Forelimb muscle (tissue), 1 donor: Measurements from ENCODE around the gene ARID5B. TPM values are rescaled to one million over a fixed set of nuclear protein-coding genes. Genes with fewer than 3 reads are reported as not detected.
A peak's percentile ranks its signal among the peaks of the same experiment; 100 is the strongest.

ENCODE experiments used
- DNase-seq: peaks from one replicate; pipeline ENCODE4 v3.0.0-alpha.2; 2013; ENCODE audit warnings: low read depth
- polyA plus RNA-seq: library from polyadenylated mRNA; unstranded; fragments of 120-200 nt; gene quantifications from one replicate; pipeline ENCODE4 v1.2.1, GENCODE V29; 2013; ENCODE audit not compliant: insufficient read length

ARID5B gene
- polyA plus RNA-seq, 1 donor, result 19.0 TPM

DNA sequence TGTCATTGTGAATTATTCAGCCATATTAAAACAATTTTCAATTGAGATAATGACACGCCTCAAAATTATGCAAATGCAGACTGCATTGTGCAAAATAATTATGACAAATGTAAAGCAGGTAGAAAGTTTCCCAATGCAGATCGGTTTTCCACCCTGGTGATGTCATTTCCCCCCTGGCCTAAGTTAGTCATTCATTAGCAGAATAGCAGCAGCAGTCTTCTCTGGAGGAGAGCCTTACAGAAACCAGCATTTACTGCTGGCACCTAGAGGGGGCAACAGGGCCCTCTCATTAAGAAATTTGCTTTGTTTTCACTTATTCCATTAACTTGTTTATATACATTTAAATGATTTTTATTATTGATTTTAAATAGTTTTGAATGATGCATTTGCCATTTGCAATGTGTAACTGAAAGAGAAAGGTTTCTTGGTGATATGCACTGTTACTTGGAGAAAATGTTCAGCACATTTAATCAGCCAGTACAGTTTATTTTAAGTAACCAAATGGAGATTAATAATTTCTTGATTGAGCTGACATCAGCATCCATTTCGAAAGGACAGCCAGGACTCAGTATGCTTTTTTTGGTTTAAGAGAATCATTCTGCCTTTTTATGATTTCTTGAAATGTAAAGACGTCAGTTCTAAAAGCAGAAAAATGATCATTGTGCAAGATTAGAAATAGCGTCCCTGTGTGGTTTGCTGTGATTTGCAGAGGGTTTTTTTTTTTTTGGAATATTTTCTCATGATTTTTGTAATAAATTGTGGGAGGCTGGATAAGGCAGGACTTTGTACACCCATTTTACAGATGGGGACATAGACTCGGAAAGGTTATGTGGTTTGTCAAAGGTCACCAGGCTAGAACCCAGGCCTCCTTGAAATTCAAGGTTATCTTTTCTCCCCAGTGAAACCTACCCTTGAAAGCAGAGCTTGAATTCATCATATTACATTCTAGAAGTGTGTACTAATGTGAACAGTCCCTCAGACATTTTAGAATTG is 3.5 kb downstream of the ARID5B start:
- peak; percentile 43 for DNase-seq

GRCh38 chr10:61905837-61906561 is 4.5 kb downstream of the ARID5B start:
- no peak for DNase-seq

- no peak for DNase-seq
These were observed 5.0 kb downstream of the ARID5B start for GRCh38 chr10:61906562-61906901.

GRCh38 chr10:61907011-61907410 is 5.5 kb downstream of the ARID5B start:
- DNase-seq, result no peak

- no peak for DNase-seq
These were observed 6.1 kb downstream of the ARID5B start for GRCh38 chr10:61907587-61907986.

DNA sequence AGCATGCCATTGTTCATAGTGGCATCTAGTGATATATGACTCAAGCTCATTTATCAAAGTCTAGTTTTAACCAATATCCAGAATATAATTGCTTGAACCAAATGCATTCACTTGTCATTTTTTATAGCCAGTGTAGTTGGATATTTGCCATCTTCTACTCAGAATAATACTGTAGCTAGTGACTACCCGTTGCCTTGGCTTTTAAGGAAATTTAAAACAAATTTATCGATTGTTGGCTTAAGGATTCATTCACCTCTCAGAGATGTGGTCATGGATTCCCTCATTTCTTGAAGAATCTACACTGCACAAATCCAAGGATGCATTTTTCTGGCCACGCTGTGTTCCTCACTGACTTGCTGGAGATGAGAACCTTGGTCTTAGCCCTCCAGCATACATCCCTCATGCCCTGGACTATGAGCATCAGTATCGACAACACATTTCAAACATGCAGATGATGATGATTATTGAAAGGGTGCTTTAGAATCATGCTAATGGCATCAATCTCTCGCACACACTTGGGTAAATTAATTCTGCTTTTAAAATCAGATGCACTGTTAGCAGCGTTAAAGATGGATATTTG is 8.8 kb downstream of the ARID5B start:
- DNase-seq, result no peak

GRCh38 chr10:61910894-61911293 is 9.4 kb downstream of the ARID5B start:
- no peak for DNase-seq

DNA sequence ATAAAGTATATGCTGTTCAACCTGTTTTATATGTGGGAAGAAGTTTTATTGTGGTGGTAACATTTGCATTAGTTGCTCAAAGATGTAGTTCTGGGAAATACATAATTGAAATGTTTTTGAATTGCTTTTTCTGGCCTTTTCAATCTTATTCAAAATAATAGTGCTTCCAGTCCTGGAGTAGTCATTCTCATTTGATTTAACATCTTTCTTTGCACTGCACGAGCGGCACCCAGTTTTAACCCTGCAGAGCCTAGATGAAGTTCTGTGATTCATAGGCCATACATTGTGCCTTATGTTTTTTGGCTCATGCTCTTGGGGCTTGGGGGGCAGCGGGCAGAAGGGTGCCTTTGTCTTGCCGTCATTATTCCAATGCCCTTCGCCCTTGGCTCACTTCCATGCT is 9.9 kb downstream of the ARID5B start:
- no peak for DNase-seq

- DNase-seq, result no peak
These were observed 11.5 kb downstream of the ARID5B start for GRCh38 chr10:61912981-61913380.

- DNase-seq, result no peak
These were observed 16.6 kb downstream of the ARID5B start for GRCh38 chr10:61918140-61918539.

DNA sequence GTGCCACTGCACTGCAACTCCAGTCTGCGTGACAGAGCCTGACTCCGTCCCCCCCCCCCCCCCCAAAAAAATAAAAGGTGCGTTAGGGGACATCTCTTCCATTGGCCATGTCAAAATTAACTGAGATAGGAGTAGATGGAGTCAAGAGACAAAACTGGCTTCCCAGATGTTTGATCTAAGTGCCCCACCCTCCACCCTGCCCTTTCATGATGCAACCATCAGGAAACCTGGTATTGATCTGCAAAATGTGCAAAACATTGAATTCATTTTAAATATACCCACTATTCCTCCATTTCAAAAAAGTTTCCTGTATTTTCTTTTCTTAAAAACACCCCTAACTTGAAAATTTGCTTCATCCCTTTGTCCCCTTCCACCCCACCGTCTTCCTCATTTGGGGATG is 17.5 kb downstream of the ARID5B start:
- DNase-seq, result no peak

DNA sequence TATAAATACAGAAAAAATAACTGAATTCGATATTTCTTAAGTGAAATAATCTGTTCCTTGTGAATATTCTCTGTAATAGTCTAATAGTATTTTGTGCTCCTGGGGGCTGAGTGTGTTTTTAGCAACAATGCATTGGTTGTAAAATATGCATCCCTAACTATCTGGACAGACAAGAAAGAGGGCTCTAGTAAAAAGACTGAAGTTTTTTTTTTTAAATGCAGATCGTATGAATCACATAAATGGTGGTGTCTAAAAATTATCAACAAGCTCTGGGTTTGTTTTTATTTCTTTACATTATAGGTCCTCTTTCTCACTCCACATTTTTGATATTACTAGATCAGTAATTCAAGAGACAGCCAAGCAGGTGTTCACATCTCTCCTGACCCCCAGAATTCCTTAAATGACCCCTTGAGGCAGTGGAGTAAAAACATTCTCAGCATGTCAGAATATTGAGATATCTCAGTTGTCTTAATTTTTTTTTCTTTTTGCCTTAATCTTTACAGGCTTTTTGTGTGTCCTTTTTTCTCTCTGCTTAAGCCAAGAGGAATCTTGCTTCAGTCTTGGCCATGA is 18.2 kb downstream of the ARID5B start:
- no peak for DNase-seq

GRCh38 chr10:61921143-61921542 is 19.6 kb downstream of the ARID5B start:
- no peak for DNase-seq

- DNase-seq, result no peak
These were observed 21.9 kb downstream of the ARID5B start for GRCh38 chr10:61923210-61923949.

DNA sequence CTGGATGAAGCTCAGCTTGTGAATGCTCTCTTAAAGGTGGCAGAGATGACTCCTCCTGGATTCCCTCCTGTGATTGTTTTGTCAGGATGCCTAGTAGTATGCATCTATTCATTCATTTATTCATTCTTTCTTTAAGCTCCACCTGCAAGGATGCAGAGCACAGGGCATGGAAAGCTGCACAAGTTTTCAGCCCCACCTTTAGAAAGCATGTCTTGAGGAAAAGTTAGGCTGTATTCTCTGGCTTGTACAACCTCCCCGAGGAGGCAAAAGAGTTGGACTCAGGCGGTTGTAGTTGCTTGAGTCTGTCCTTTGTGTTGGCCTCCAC is 22.4 kb downstream of the ARID5B start:
- DNase-seq, result no peak

GRCh38 chr10:61929555-61929954 is 28.1 kb downstream of the ARID5B start:
- no peak for DNase-seq

DNA sequence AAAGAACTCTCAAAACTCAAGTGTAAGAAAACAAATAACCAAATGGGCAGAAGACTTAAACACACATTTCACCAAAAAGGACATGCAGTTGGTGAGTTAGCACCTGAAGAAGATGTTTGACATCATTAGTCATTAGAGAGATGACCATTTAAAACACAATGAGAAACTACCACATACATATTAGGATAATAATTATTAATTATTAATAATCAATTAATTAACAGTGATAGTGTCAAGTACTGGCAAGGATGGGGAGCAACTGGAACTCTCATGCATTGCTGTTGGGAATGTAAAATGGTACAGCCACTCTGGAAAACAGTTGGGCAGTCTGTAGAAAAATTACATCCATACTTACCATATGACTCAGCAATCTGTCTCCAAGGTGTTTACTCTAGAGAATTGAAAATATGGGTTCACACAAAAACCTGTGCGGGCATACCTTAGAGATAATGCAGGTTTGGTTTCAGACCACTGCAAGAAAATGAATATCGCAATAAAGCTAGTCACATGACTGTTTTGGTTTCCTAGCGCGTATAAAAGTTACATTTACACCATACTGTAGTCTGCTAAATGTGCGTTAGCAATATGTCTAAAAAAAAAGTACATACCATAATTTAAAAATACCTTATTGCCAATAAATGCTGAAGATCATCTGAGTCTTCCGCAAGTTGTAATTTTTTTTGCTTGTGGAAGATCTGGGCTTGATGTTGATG is 30.3 kb downstream of the ARID5B start:
- DNase-seq, result no peak

GRCh38 chr10:61933859-61934555 is 32.5 kb downstream of the ARID5B start:
- no peak for DNase-seq

- DNase-seq, result no peak
These were observed 33.6 kb downstream of the ARID5B start for GRCh38 chr10:61935077-61935476.

DNA sequence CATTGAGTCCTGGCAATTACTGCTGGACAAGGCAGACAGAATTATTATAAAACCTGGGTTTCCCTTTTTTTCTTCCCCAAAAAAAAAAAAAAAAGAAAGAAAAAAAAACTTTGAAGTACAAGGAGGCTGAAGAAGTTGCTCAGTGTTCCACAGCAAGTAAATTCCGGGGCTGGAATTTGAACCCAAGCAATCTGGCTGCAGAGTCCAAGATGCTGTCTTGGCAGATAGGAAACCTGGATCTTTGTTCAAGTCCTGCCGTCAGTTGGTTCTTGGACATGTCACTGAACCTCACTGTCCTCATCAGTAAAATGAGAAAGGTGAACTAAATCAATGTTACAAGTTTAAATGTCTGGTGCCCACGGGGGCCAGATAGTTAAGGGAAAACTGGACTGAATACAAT is 35.3 kb downstream of the ARID5B start:
- no peak for DNase-seq
